PC-9 (cell line): ENCODE measurements around the gene ARX.

Experiments used
- EZH2 ChIP-seq: fragments of 200-600 bp; sonication (generic); IDR thresholded peaks from 2 replicates; pipeline ENCODE4 v1.8.0; 2017; ENCODE audit warnings: antibody characterized with exemption, low read depth
- TF ChIP-seq, protein P1 (sequence below): fragments of 200-600 bp; sonication (generic); conservative IDR thresholded peaks from 2 replicates; pipeline ENCODE4 v1.6.1; 2017; ENCODE audit warnings: mixed run types, antibody characterized with exemption, mild to moderate bottlenecking, moderate library complexity

DNA sequence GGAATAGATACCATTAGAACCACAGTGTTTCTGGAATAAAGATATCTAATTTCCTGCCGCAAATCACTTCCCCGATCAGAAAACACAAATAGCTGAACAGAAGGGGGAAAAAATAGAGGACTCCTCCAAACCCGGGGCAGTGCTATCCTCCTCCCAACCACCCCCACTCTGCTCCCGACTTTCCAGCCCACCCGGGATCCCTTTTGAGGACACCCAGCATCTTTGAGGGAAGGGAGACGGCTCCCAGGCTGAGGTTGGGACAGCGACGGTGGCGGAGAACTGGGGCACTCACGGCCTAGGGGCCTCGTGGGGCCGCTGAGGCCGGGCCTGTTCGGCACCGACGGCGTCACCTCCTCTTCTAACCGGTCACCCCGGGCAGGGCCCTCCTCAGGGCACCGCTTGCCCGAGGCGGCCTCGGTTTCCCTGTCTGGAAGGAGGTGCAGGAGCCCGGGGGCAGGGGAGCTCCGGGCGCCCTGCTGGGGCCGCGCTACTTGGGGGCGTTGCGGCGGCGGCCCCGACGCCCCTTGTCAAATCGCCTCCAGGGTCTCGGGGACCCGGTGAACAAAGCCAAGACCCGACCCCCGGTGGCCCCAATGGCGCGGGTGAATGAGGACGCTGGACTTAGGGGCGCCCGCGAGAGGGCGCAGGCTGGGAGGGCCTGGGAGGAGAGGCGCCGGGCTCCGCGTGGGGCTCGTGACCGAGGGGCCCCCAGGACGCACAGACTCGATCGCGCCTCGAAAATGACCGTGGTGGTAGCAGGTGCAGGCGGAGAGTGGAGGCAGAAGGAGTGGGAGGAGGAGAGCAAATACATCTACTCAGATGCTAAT is 6.9 kb upstream of the ARX start:
- no peak for TF ChIP-seq EZH2
- TF ChIP-seq, protein P1, sequence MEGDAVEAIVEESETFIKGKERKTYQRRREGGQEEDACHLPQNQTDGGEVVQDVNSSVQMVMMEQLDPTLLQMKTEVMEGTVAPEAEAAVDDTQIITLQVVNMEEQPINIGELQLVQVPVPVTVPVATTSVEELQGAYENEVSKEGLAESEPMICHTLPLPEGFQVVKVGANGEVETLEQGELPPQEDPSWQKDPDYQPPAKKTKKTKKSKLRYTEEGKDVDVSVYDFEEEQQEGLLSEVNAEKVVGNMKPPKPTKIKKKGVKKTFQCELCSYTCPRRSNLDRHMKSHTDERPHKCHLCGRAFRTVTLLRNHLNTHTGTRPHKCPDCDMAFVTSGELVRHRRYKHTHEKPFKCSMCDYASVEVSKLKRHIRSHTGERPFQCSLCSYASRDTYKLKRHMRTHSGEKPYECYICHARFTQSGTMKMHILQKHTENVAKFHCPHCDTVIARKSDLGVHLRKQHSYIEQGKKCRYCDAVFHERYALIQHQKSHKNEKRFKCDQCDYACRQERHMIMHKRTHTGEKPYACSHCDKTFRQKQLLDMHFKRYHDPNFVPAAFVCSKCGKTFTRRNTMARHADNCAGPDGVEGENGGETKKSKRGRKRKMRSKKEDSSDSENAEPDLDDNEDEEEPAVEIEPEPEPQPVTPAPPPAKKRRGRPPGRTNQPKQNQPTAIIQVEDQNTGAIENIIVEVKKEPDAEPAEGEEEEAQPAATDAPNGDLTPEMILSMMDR, result no peak
